Epithelial cell of prostate (primary cell): Measurements from ENCODE around the gene ARHGAP4.

Source experiments
- DNase-seq: peaks from one replicate; pipeline ENCODE4 v3.0.0-alpha.2; 2011; ENCODE audit warnings: low read depth, low spot score
- H3K27ac ChIP-seq: fragments of 450-650 bp; 2 replicates; pipeline ENCODE4 v1.5.1; 2017; ENCODE audit warnings: mild to moderate bottlenecking

Gene ARHGAP4

GRCh38 chrX:153947009-153947769 lies 21.1 kb upstream of the ARHGAP4 start:
- no peak overlapping the region for H3K27ac ChIP-seq
- no peak for DNase-seq

- H3K27ac ChIP-seq, result no peak overlapping the region
- no peak for DNase-seq
Measured at GRCh38 chrX:153945956-153946943, 20.2 kb upstream of the ARHGAP4 start.

GRCh38 chrX:153944800-153945150 lies 18.7 kb upstream of the ARHGAP4 start:
- DNase-seq, result no peak
- no peak overlapping the region for H3K27ac ChIP-seq

- H3K27ac ChIP-seq, result no peak within 1 kb of the TSS
- no peak for DNase-seq
Measured at GRCh38 chrX:153944140-153944799, 18.2 kb upstream of the ARHGAP4 start, which contains the start of gene RENBP. Gene RENBP, minus strand, starts transcription at chrX:153944643. Its CDS starts 33 bp downstream, at chrX:153944610.

- H3K27ac ChIP-seq, result no peak overlapping the region
- DNase-seq, result no peak
Measured at GRCh38 chrX:153941336-153942252, 15.5 kb upstream of the ARHGAP4 start.

- DNase-seq, result no peak
- no peak overlapping the region for H3K27ac ChIP-seq
Measured at GRCh38 chrX:153939573-153939972, 13.5 kb upstream of the ARHGAP4 start.

- no peak overlapping the region for H3K27ac ChIP-seq
- DNase-seq, result no peak
Measured at GRCh38 chrX:153938226-153938786, 12.2 kb upstream of the ARHGAP4 start.

- no peak for DNase-seq
- H3K27ac ChIP-seq, result no peak overlapping the region
Measured at GRCh38 chrX:153937056-153937455, 11.0 kb upstream of the ARHGAP4 start.

GRCh38 chrX:153935326-153935851 lies 9.3 kb upstream of the ARHGAP4 start:
- H3K27ac ChIP-seq, result no peak overlapping the region
- DNase-seq, result no peak

- H3K27ac ChIP-seq, result peak within 1 kb of the TSS; percentile 43
- no peak for DNase-seq
Measured at GRCh38 chrX:153934762-153935325, 8.8 kb upstream of the ARHGAP4 start, which contains the start of gene NAA10. Gene NAA10, minus strand, starts transcription at chrX:153935037. Its CDS starts 133 bp downstream, at chrX:153934904.

- DNase-seq, result no peak
Measured at GRCh38 chrX:153934148-153934761, 8.2 kb upstream of the ARHGAP4 start.

GRCh38 chrX:153933748-153934147 lies 7.7 kb upstream of the ARHGAP4 start:
- peak overlapping the region; percentile 43 for H3K27ac ChIP-seq
- DNase-seq, result no peak

More at GRCh38 chrX:153934148-153934761, 8.2 kb upstream of the ARHGAP4 start:
- H3K27ac ChIP-seq, result peak overlapping the region; percentile 43

- no peak for DNase-seq
- no peak overlapping the region for H3K27ac ChIP-seq
Measured at GRCh38 chrX:153932220-153932915, 6.3 kb upstream of the ARHGAP4 start.

GRCh38 chrX:153931748-153932147 lies 5.7 kb upstream of the ARHGAP4 start:
- no peak overlapping the region for H3K27ac ChIP-seq
- no peak for DNase-seq

- H3K27ac ChIP-seq, result no peak overlapping the region
- DNase-seq, result no peak
Measured at GRCh38 chrX:153931151-153931550, 5.1 kb upstream of the ARHGAP4 start.

- DNase-seq, result no peak
- H3K27ac ChIP-seq, result no peak overlapping the region
Measured at GRCh38 chrX:153930011-153930910, 4.2 kb upstream of the ARHGAP4 start.

GRCh38 chrX:153929576-153929975 lies 3.5 kb upstream of the ARHGAP4 start:
- no peak overlapping the region for H3K27ac ChIP-seq

More at GRCh38 chrX:153929576-153929975, 3.5 kb upstream of the ARHGAP4 start:
- DNase-seq, result no peak
